Gastroesophageal sphincter (tissue), 4 donors: ENCODE results near the gene EEFSEC. TPM values are rescaled to one million over a fixed set of nuclear protein-coding genes. Genes with fewer than 3 reads are reported as not detected.

Source experiments
- ATAC-seq: fragments of 150-250 bp; one replicate; pipeline ENCODE4 v1.9.1; 2016; ENCODE audit warnings: mild to moderate bottlenecking, moderate library complexity
- H3K27ac ChIP-seq, 4 donors: fragments of 200-600 bp; sonication (generic) in 3 of 4; 1 replicate in 3 of 4; 2 replicates in 1 of 4; pipeline ENCODE4 v1.5.1; 2016 to 2019
- H3K27me3 ChIP-seq: fragments of 200-600 bp; sonication (generic); one replicate; pipeline ENCODE4 v1.5.1; 2019
- H3K36me3 ChIP-seq, 2 donors: fragments of 200-600 bp; sonication (generic); one replicate each; pipeline ENCODE4 v1.5.1; 2019; ENCODE audit warnings: control low read depth in 1 of 2
- H3K4me1 ChIP-seq, 3 donors: fragments of 200-600 bp; sonication (generic); 1 replicate in 2 of 3; 2 replicates in 1 of 3; pipeline ENCODE4 v1.5.1; 2016 to 2019; ENCODE audit warnings: control low read depth in 2 of 3
- H3K4me3 ChIP-seq, 2 donors: fragments of 200-600 bp; sonication (generic); one replicate each; pipeline ENCODE4 v1.5.1; 2019; ENCODE audit warnings: mild to moderate bottlenecking in 1 of 2, moderate library complexity in 1 of 2
- H3K9me3 ChIP-seq, 3 donors: fragments of 200-600 bp; sonication (generic); one replicate each; pipeline ENCODE4 v1.5.1; 2017 to 2019; ENCODE audit warnings: control low read depth in 2 of 3
- CTCF ChIP-seq, 4 experiments: fragments of 200-600 bp in 2 of 4; fragments of 450-650 bp in 2 of 4; sonication (generic) in 1 of 4; IDR thresholded peaks; one replicate each; pipeline ENCODE4 v1.5.1; 2017 to 2019; ENCODE audit warnings: antibody characterized with exemption in 4 of 4, mild to moderate bottlenecking in 2 of 4, moderate library complexity in 2 of 4
- EP300 ChIP-seq: sonication (generic); formaldehyde crosslinking; IDR thresholded peaks from one replicate; pipeline ENCODE4 v1.6.1; 2017; ENCODE audit warnings: antibody characterized with exemption, mild to moderate bottlenecking
- POLR2A ChIP-seq, 2 donors: fragments of 450-650 bp; IDR thresholded peaks; one replicate each; pipeline ENCODE4 v1.6.1; 2017; ENCODE audit warnings: antibody characterized with exemption in 2 of 2, mild to moderate bottlenecking in 2 of 2, moderate library complexity in 1 of 2
- POLR2AphosphoS5 ChIP-seq: sonication (generic); formaldehyde crosslinking; IDR thresholded peaks from one replicate; pipeline ENCODE4 v1.6.1; 2017; ENCODE audit warnings: antibody characterized with exemption
- WGBS, 2 donors: methylation state at CpG; one replicate each; pipeline ENCODE4 v1.1.5; 2018; ENCODE audit warnings: low coverage in 1 of 2; 5-methylcytosine and 5-hydroxymethylcytosine counted together
- total RNA-seq, 4 donors: library from RNA; depleted of rRNA; stranded (reverse); fragments of >200 nt; gene quantifications; one replicate each; pipeline ENCODE4 v1.1.0, GENCODE V29; 2016

EEFSEC gene
- total RNA-seq, 4 donors from 2014 or later: 5.8 to 16.5 (median 11.4) TPM

- 100% methylated on average over 1 of the region's 5 CpGs; no CpG with 5 or more reads in 1 of the 2 donors for WGBS, 2 donors
- no peaks in the 10 kb centered on the region for H3K27me3 ChIP-seq
Observed at GRCh38 chr3:128397484-128397883, 244.2 kb downstream of the EEFSEC start.

GRCh38 chr3:128398586-128398985 is 245.3 kb downstream of the EEFSEC start:
- Histone ChIP-seq H3K4me1 (peaks cover 0 to 14% (median 0%) of the 10 kb centered on the region in 3 donors), H3K4me3 (no peak overlapping the region), H3K27me3 (no peaks in the 10 kb centered on the region), H3K9me3 (no peaks in the 10 kb centered on the region), H3K36me3 (peaks cover 0 to 4% of the 10 kb centered on the region in 2 donors), H3K27ac (no peak overlapping the region)
- ATAC-seq: no peak
- TF ChIP-seq EP300: no peak
- TF ChIP-seq POLR2AphosphoS5: no peak
- no peak for TF ChIP-seq POLR2A (IDR thresholded peaks at IDR 0.05)
- TF ChIP-seq CTCF (IDR thresholded peaks at IDR 0.05): no peak
- WGBS, 2 donors: 83% methylated on average over 1 of the region's 8 CpGs; no CpG with 5 or more reads in 1 of the 2 donors

More at GRCh38 chr3:128397484-128397883, 244.2 kb downstream of the EEFSEC start:
- TF ChIP-seq POLR2A (IDR thresholded peaks at IDR 0.05) (no peak), CTCF (IDR thresholded peaks at IDR 0.05) (no peak)
- Histone ChIP-seq H3K4me3 (no peak overlapping the region), H3K27ac (no peak overlapping the region), H3K4me1 (peaks cover 0 to 14% (median 0%) of the 10 kb centered on the region in 3 donors), H3K9me3 (no peaks in the 10 kb centered on the region), H3K36me3 (no peaks in the 10 kb centered on the region)
- ATAC-seq: no peak

- ATAC-seq: no peak
- Histone ChIP-seq H3K4me3 (no peak overlapping the region), H3K9me3 (no peaks in the 10 kb centered on the region), H3K27me3 (no peaks in the 10 kb centered on the region), H3K36me3 (peaks cover 0 to 4% of the 10 kb centered on the region in 2 donors), H3K4me1 (peaks cover 0 to 14% (median 0%) of the 10 kb centered on the region in 3 donors), H3K27ac (no peak overlapping the region)
- WGBS, 2 donors: 95% methylated on average over 17 of the region's 24 CpGs; no CpG with 5 or more reads in 1 of the 2 donors
- TF ChIP-seq CTCF (IDR thresholded peaks at IDR 0.05): no peak
- TF ChIP-seq POLR2AphosphoS5: no peak
- TF ChIP-seq EP300: no peak
- TF ChIP-seq POLR2A (IDR thresholded peaks at IDR 0.05): no peak
Observed at GRCh38 chr3:128399221-128399915, 246.1 kb downstream of the EEFSEC start.

- TF ChIP-seq POLR2A (IDR thresholded peaks at IDR 0.05) (no peak), EP300 (no peak), POLR2AphosphoS5 (no peak), CTCF (IDR thresholded peaks at IDR 0.05) (no peak)
- no peak for ATAC-seq
- Histone ChIP-seq H3K4me3 (no peak overlapping the region), H3K36me3 (peaks cover 0 to 4% of the 10 kb centered on the region in 2 donors), H3K27ac (no peak overlapping the region), H3K9me3 (no peaks in the 10 kb centered on the region), H3K27me3 (no peaks in the 10 kb centered on the region), H3K4me1 (peaks cover 0 to 1% (median 0%) of the 10 kb centered on the region in 3 donors)
- 80% methylated on average over 1 of the region's 11 CpGs; no CpG with 5 or more reads in 1 of the 2 donors for WGBS, 2 donors
Observed at GRCh38 chr3:128400671-128401070, 247.4 kb downstream of the EEFSEC start.

GRCh38 chr3:128402319-128402718 is 249.0 kb downstream of the EEFSEC start:
- Histone ChIP-seq H3K4me3 (no peak overlapping the region), H3K9me3 (no peaks in the 10 kb centered on the region), H3K4me1 (no peaks in the 10 kb centered on the region), H3K36me3 (peaks cover 0 to 4% of the 10 kb centered on the region in 2 donors), H3K27me3 (no peaks in the 10 kb centered on the region), H3K27ac (no peak overlapping the region)
- no peak for ATAC-seq
- TF ChIP-seq POLR2A (IDR thresholded peaks at IDR 0.05) (no peak), EP300 (no peak), POLR2AphosphoS5 (no peak), CTCF (IDR thresholded peaks at IDR 0.05) (no peak)
- WGBS, 2 donors: 89 to 93% methylated on average over 3 to 11 of the region's 11 CpGs
